ENCODE data around the gene CHORDC1. TPM values are rescaled to one million over a fixed set of nuclear protein-coding genes. Genes with fewer than 3 reads are reported as not detected.

The CHORDC1 gene
- total and polyA plus RNA-seq, 2 of the 8 experiments (the other 6 are each of a cell fraction or from before 2014, with no cell fraction given) = 28.9 to 97.1 TPM

DNA sequence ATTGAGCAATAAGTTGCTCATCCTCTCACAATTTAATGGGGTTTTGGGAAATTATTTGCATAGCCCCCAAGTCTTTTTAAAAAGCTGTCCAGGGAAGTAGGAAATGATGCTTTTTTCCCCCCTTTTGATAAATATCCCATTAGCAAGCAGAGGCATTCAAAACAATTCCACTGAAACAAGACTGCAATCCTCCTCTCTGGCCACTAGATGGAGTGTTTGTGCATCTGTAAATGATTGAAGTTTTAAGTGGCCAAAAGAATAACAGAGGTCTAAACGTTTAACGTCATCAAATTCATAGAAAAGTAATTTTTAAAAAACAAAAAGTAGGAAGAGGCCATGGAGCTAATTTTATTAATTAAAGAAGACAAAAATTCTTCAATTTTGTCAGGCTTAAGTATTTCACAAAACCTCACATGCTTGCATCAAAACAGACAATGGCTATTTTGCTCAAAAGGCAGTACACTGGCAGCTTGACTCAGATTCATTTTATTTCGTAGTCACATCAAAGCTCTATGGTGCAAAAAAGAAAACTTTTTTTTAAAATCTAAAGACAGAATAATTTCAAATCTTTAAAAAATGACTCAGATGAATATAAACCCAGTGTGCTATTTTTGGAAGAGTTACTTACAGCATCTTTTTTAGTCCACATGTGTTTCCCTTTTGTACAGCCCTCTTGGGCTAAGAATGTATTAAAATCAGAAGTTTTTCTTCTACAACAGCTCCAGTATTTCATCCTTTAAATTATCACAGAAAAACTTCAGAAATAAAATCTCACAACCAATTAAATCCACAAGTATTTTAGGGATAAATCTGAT lies 17.8 kb downstream of the CHORDC1 start (continued):
- TF ChIP-seq HDAC6 (IDR thresholded peaks at IDR 0.05; ENCODE audit: low read depth, low read length) = no peak
- no peak for TF ChIP-seq CBX8 (IDR thresholded peaks at IDR 0.05; ENCODE audit: borderline replicate concordance, low read depth, low read length)
- TF ChIP-seq ASH2L (IDR thresholded peaks at IDR 0.05; ENCODE audit: low read length) = no peak
- TF ChIP-seq SP2 (IDR thresholded peaks at IDR 0.05; ENCODE audit: low read length) = no peak
- peak; percentile 64 to 79 for TF ChIP-seq RAD21 (IDR thresholded peaks at IDR 0.05 in 1 of 2, conservative IDR thresholded peaks at IDR 0.05 in 1 of 2; ENCODE audit: low read depth in 2 of 2, low read length in 2 of 2)
- no peak for TF ChIP-seq GTF2F1 (IDR thresholded peaks at IDR 0.05; ENCODE audit: borderline replicate concordance, low read depth, low read length)
